AG04450 (cell line): ENCODE results near the gene SFTPB. TPM values are rescaled to one million over a fixed set of nuclear protein-coding genes. Genes with fewer than 3 reads are reported as not detected.

Experiments used
- CTCF ChIA-PET: fragments of 300-600, 350-600 bp; formaldehyde crosslinking; extraction: SDS; loops from one replicate; lab custom pipeline; 2022; ENCODE audit warnings: antibody characterized with exemption, inconsistent platforms; lab: Charles Lee
- POLR2A ChIA-PET: fragments of 350-600 bp; formaldehyde crosslinking; extraction: SDS; loops from one replicate; lab custom pipeline; 2021; ENCODE audit warnings: antibody characterized with exemption, inconsistent platforms; lab: Yijun Ruan, JAX
- DNase-seq: peaks from one replicate; pipeline ENCODE4 v3.0.0-alpha.2; 2011; ENCODE audit warnings: low read depth, low spot score
- H3K27ac ChIP-seq: one replicate; pipeline ENCODE4 v1.5.1; 2012; ENCODE audit warnings: low read depth, low read length, control low read depth
- H3K27me3 ChIP-seq: one replicate; pipeline ENCODE4 v1.6.0; 2012; ENCODE audit warnings: low read length; ENCODE audit not compliant: control insufficient read depth, insufficient read depth
- H3K4me3 ChIP-seq: 2 replicates; pipeline ENCODE4 v1.5.1; 2011; ENCODE audit warnings: mild to moderate bottlenecking, low read depth, low read length, control low read depth
- H3K9me3 ChIP-seq: 2 replicates; pipeline ENCODE4 v1.5.1; 2012; ENCODE audit warnings: low read length; ENCODE audit not compliant: control insufficient read depth, insufficient read depth
- polyA plus RNA-seq: library from polyadenylated mRNA; depleted of rRNA; stranded (reverse); fragments of >200 nt; gene quantifications from 2 replicates; pipeline ENCODE4 v1.2.3, GENCODE V29; 2011
- TF ChIP-seq, protein P1 (sequence below): IDR thresholded peaks from 2 replicates; pipeline ENCODE4 v1.5.1; 2011; ENCODE audit warnings: low read depth, low read length, control low read depth, inconsistent platforms

Gene SFTPB
- polyA plus RNA-seq, 1 experiment: not detected

DNA sequence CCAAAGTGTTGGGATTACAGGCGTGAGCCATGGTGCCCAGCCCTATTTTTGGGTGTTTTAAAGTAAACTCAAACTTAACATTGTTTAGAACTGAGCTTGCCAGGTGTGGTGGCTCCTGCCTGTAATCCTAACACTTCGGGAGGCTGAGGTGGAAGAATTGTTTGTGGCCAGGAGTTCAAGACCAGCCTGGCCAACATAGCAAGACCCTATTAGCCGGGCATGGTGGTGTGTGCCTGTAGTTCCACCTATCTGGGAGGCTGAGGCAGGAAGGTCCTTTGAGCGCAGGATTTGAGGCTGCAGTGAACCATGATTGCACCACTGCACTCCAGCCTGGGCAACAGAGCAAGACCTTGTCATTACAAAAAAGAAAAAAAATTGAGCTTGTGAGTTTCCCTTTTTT lies 17.5 kb downstream of the SFTPB start:
- Histone ChIP-seq H3K9me3 (no peaks in the 10 kb centered on the region), H3K27ac (no peak overlapping the region), H3K27me3 (no peaks in the 10 kb centered on the region), H3K4me3 (no peak overlapping the region)
- DNase-seq: no peak
- POLR2A ChIA-PET: interaction anchor here (1.1 to 1.7 kb wide), 2 partner anchors 54 to 122 kb away, joined by 4 to 7 read pairs; no protein-coding TSS in a partner anchor
- CTCF ChIA-PET: interaction anchor here (1.0 to 6.8 kb wide), 5 partner anchors 14 to 164 kb away, joined by 4 to 107 read pairs (median 27); no protein-coding TSS in a partner anchor
- TF ChIP-seq, protein P1, sequence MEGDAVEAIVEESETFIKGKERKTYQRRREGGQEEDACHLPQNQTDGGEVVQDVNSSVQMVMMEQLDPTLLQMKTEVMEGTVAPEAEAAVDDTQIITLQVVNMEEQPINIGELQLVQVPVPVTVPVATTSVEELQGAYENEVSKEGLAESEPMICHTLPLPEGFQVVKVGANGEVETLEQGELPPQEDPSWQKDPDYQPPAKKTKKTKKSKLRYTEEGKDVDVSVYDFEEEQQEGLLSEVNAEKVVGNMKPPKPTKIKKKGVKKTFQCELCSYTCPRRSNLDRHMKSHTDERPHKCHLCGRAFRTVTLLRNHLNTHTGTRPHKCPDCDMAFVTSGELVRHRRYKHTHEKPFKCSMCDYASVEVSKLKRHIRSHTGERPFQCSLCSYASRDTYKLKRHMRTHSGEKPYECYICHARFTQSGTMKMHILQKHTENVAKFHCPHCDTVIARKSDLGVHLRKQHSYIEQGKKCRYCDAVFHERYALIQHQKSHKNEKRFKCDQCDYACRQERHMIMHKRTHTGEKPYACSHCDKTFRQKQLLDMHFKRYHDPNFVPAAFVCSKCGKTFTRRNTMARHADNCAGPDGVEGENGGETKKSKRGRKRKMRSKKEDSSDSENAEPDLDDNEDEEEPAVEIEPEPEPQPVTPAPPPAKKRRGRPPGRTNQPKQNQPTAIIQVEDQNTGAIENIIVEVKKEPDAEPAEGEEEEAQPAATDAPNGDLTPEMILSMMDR: no peak

DNA sequence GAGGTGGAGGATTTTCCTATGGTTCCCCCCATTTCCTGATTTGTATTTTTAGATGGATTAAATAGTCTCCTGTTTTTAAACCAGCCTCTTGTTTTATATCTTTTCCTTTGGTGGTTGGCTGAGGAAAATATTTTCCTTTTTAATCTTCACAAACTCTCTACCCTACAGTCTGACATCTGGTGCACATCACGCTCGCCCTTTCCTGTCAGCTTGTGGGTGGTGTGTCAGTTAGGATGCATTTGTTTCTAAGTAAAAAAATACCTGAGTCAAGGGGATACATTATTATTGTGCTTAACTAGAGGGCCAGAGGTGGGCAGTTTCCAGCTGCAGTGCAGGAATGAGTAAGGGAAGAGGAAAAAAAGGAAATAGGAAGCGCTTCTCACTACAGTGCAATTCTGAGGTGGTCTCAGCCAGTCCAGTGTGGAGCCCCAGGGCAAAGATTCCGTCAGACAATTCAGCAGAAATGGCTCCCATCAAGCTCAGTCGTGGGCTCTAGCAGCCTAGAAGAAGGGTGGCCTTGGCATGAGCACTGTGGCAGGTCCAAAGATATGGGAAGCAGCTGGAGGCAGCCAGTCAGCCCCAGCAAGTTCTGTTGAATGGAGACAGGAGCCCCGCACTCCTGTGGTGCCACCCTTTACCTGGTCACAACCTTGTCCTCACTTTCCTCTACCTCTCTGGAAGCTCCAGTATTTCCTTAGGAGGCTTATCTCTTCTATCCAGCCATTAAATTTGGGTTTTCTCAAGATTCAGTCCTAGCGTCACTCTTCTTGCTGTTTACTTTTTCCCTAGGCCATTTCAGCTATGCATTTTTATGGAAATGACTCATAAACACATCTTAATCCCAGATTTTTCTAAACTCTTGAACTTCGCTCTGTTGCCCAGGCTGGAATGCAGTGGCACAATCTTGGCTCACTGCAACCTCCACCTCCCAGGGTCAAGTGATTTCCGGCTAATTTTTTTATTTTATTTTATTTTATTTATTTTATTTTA lies 18.5 kb downstream of the SFTPB start:
- Histone ChIP-seq H3K27ac (peak overlapping the region; percentile 98), H3K4me3 (peak overlapping the region; percentile 5; the same call in 1 of the 2 replicates), H3K27me3 (no peaks in the 10 kb centered on the region), H3K9me3 (no peaks in the 10 kb centered on the region)
- ChIA-PET CTCF (interaction anchor here (0.6 to 6.8 kb wide), 22 partner anchors 10 to 167 kb away, joined by 3 to 107 read pairs (median 6); partner anchors contain the start of gene SFTPB), POLR2A (interaction anchor here (0.8 to 1.7 kb wide), 5 partner anchors 9 to 123 kb away, joined by 3 to 7 read pairs (median 4); no protein-coding TSS in a partner anchor)
- TF ChIP-seq, protein P1: no peak
- DNase-seq: peak; percentile 38

DNA sequence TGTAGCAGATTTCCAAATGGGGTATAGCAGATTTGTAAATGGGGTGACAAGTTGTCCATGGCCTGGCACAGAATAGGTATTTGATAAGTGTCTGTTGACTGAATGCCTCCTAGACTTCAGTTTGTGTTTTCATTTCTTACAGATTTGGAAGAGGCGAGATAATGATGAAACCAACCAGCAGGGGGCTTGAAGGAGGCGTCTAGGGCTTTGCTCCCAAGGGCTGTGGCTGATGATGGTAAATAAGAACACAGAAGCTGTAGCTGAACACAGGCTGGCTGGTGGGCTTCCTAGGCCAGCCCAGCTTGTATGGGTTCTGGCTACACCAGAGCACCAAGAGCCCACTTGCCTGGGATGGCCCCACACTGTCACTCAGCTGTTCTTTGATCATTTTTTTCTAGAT lies 19.4 kb downstream of the SFTPB start:
- peak; percentile 39 for DNase-seq
- ChIA-PET POLR2A (interaction anchor here (0.8 to 1.7 kb wide), 3 partner anchors 13 to 123 kb away, joined by 3 to 7 read pairs (median 5); no protein-coding TSS in a partner anchor), CTCF (interaction anchor here (0.6 to 6.8 kb wide), 24 partner anchors 9 to 234 kb away, joined by 3 to 107 read pairs (median 6); partner anchors contain the start of gene SFTPB)
- Histone ChIP-seq H3K27me3 (no peaks in the 10 kb centered on the region), H3K27ac (peak overlapping the region; percentile 98), H3K9me3 (no peaks in the 10 kb centered on the region), H3K4me3 (no peak overlapping the region)
- TF ChIP-seq, protein P1: peak; percentile 71

DNA sequence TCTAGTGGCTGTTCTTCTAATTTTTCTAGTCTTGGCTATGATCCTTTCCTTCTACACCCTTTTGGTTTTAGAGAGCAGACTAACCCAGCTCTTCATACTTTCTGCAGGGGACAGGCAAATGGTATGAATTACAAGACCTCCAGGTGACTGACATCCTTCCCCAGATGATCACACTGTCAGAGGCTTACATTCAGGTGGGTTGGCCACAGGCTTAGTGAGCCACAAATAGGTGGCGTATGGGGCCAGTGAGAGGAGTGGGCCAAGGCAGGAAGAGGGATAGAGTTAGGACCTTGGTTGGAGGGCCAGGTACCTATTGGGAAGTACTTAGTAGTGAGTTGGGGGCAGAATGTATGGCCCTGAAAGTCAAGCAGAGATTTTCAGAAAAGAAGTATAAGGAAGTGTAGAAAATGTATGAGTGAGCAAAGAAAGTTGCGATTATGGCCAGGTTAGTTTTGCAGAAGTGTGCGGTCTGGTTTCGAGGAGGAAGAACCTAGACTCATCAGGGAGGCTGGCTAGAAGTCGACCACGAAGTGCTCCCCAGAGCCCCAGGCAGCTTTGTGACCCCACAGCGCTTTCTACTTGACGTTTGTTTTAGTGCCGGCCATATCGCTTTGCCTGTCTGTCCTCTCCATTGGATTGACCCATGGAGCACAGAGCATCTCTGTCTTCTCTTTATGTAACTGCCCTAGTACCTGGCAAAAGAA lies 20.0 kb downstream of the SFTPB start:
- Histone ChIP-seq H3K27ac (no peak overlapping the region), H3K27me3 (no peaks in the 10 kb centered on the region), H3K9me3 (no peaks in the 10 kb centered on the region), H3K4me3 (no peak overlapping the region)
- no peak for DNase-seq
- ChIA-PET CTCF (interaction anchor here (0.9 to 6.8 kb wide), 18 partner anchors 8 to 234 kb away, joined by 3 to 107 read pairs (median 6); partner anchors contain the start of gene SFTPB), POLR2A (interaction anchor here (0.7 to 1.0 kb wide), 2 partner anchors 58 to 125 kb away, joined by 3 to 5 read pairs; no protein-coding TSS in a partner anchor)
- TF ChIP-seq, protein P1: no peak
